Measurements from ENCODE around the gene CFAP92. TPM values are rescaled to one million over a fixed set of nuclear protein-coding genes. Genes with fewer than 3 reads are reported as not detected.

The CFAP92 gene
- total RNA-seq, 1 experiment from 2014 or later = 0.16 TPM

DNA sequence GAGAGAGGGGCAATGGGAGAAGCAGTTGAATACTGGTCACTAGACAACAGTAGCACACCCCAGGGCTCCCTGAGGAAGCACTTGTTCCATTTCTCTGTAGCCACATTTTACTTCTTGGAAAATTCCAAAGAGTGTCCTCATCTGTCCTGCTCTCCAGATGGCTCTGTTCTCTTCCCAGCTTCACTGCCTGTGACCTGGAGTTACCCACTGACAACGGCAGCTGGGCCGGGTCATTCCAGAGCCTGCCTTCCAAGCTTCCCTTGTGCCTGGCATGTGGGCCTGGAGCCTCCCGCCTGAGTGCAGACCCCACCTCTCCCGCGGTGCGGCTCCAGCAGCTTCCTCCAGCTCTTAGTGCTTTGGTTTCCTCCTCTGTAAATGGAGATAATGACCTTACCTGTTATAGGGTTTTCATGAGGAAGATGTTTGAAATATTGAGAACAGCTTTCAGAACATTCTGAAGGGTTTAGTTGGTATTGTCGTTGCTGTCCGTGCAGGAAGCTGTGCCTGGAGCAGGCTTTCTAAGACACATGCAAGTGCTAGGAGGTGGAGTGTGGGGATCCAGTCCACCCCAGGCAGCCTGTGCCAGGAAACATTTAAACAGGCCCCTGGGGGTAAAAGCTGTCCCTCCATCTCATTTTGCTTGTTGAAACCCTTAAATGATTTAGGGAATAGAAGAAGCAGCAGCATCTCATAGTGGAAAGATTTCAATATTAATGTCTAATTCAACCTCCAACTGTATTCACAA is 32.0 kb upstream of the CFAP92 start:
- Mint-ChIP-seq H3K27ac (ENCODE audit: low read depth, unreplicated experiment) (no peak overlapping the region), H3K4me3 (ENCODE audit: unreplicated experiment) (no peak overlapping the region), H3K4me1 (ENCODE audit: insufficient read depth, unreplicated experiment) (no peaks in the 10 kb centered on the region), H3K36me3 (ENCODE audit: insufficient read depth, unreplicated experiment) (no peaks in the 10 kb centered on the region), H3K9me3 (ENCODE audit: unreplicated experiment) (no peaks in the 10 kb centered on the region), H3K27me3 (ENCODE audit: insufficient read depth, unreplicated experiment) (peaks cover 16% of the 10 kb centered on the region)
- no peak for DNase-seq (ENCODE audit: unreplicated experiment)
- TF ChIP-seq, protein P1, sequence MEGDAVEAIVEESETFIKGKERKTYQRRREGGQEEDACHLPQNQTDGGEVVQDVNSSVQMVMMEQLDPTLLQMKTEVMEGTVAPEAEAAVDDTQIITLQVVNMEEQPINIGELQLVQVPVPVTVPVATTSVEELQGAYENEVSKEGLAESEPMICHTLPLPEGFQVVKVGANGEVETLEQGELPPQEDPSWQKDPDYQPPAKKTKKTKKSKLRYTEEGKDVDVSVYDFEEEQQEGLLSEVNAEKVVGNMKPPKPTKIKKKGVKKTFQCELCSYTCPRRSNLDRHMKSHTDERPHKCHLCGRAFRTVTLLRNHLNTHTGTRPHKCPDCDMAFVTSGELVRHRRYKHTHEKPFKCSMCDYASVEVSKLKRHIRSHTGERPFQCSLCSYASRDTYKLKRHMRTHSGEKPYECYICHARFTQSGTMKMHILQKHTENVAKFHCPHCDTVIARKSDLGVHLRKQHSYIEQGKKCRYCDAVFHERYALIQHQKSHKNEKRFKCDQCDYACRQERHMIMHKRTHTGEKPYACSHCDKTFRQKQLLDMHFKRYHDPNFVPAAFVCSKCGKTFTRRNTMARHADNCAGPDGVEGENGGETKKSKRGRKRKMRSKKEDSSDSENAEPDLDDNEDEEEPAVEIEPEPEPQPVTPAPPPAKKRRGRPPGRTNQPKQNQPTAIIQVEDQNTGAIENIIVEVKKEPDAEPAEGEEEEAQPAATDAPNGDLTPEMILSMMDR (IDR thresholded peaks at IDR 0.05; ENCODE audit: unreplicated experiment) = no peak
- BruUV-seq (replicated peaks) = no TSS peak
- intact Hi-C loops (cut with micrococcal nuclease) = loop anchor here (10.0 kb wide), 1 partner anchor 219 kb away; the partner anchor contains the start of gene COPG1
- POLR2A ChIA-PET = interaction anchor here (2.4 kb wide), 1 partner anchor 9 kb away, joined by 6 read pairs; no protein-coding TSS in a partner anchor
- CTCF ChIA-PET = interaction anchor here (0.6 to 1.1 kb wide), 8 partner anchors 10 to 455 kb away, joined by 3 to 11 read pairs (median 4); no protein-coding TSS in a partner anchor

DNA sequence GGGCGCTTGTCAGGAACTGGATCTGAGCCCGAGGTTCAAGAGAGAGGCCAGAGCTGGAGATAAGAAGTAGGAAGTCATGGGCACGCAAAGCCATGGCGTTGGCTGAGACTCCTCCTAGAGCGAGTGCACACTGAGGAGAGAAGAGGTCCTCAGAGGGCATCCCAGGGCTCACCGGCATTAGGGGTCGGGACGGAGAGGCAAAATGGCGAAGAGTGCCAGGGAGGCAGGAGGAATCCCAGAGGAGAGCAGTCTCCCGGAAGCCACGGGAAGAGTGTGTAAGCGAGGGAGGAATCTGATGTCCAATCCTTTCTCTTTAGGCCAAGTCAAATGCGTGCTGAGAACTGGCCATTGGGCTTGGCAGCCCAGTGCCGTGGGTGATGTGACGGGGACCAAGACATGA is 31.2 kb upstream of the CFAP92 start:
- H3K4me3 Mint-ChIP-seq (ENCODE audit: unreplicated experiment) = no peak overlapping the region
- no peaks in the 10 kb centered on the region for H3K9me3 Mint-ChIP-seq (ENCODE audit: unreplicated experiment)
- DNase-seq (ENCODE audit: unreplicated experiment) = no peak
- TF ChIP-seq, protein P1 (IDR thresholded peaks at IDR 0.05; ENCODE audit: unreplicated experiment) = no peak
- ChIA-PET CTCF (interaction anchor here (0.9 to 1.1 kb wide), 2 partner anchors 28 to 55 kb away, joined by 8 to 11 read pairs; no protein-coding TSS in a partner anchor), POLR2A (interaction anchor here (2.4 kb wide), 1 partner anchor 8 kb away, joined by 6 read pairs; no protein-coding TSS in a partner anchor)
- BruUV-seq (replicated peaks) = no TSS peak
- peaks cover 16% of the 10 kb centered on the region for H3K27me3 Mint-ChIP-seq (ENCODE audit: insufficient read depth, unreplicated experiment)
- no peaks in the 10 kb centered on the region for H3K4me1 Mint-ChIP-seq (ENCODE audit: insufficient read depth, unreplicated experiment)
- no peak overlapping the region for H3K27ac Mint-ChIP-seq (ENCODE audit: low read depth, unreplicated experiment)
- H3K36me3 Mint-ChIP-seq (ENCODE audit: insufficient read depth, unreplicated experiment) = no peaks in the 10 kb centered on the region
- intact Hi-C loops (cut with micrococcal nuclease) = loop anchor here (10.0 kb wide), 1 partner anchor 220 kb away; the partner anchor contains the start of gene COPG1

DNA sequence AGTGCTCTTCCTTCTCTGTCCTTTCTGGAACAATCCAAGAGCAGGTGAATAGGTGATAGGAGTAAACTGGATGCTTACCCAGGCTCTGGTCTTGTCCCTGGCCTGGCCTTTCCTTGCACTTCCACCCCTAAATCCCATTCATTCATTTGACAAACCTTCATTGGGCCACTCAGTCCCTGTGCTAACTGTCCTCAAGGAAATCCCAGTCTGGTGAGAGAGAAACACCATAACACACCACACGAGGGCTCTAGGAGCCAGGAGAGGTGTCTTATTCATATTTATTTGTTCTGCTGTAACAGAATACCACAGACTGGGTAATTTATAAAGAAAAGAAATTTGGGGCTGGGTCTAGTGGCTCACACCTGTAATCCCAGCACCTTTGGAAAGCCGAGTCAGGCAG is 30.0 kb upstream of the CFAP92 start:
- H3K4me1 Mint-ChIP-seq (ENCODE audit: insufficient read depth, unreplicated experiment) = no peaks in the 10 kb centered on the region
- intact Hi-C loops (cut with micrococcal nuclease) = loop anchor here (10.0 kb wide), 1 partner anchor 221 kb away; the partner anchor contains the start of gene COPG1
- no peaks in the 10 kb centered on the region for H3K9me3 Mint-ChIP-seq (ENCODE audit: unreplicated experiment)
- peak; percentile 43 for DNase-seq (ENCODE audit: unreplicated experiment)
- POLR2A ChIA-PET = no interaction called here
- peaks cover 16% of the 10 kb centered on the region for H3K27me3 Mint-ChIP-seq (ENCODE audit: insufficient read depth, unreplicated experiment)
- TF ChIP-seq, protein P1 (IDR thresholded peaks at IDR 0.05; ENCODE audit: unreplicated experiment) = no peak
- no TSS peak for BruUV-seq (replicated peaks)
- H3K36me3 Mint-ChIP-seq (ENCODE audit: insufficient read depth, unreplicated experiment) = no peaks in the 10 kb centered on the region
- H3K27ac Mint-ChIP-seq (ENCODE audit: low read depth, unreplicated experiment) = no peak overlapping the region
- CTCF ChIA-PET = interaction anchor here (0.6 to 1.1 kb wide), 4 partner anchors 9 to 55 kb away, joined by 4 to 8 read pairs (median 4); no protein-coding TSS in a partner anchor
- H3K4me3 Mint-ChIP-seq (ENCODE audit: unreplicated experiment) = no peak overlapping the region

DNA sequence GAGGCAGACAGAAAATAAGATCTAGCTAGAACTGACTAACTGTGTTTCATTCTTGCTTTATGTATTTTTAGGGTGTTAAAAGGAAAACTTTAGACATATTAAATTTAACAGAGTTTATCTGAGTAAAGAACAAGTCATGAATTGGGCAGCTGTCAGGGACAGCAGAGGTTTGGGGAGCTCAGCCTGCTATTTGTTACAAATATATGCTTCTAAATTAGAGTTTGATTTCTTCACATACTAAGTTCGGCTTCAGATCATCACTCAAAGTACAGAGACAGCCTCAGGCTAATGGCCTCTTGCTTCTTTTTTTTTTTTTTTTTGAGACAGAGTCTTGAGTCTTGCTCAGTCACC is 29.1 kb upstream of the CFAP92 start:
- Mint-ChIP-seq H3K36me3 (ENCODE audit: insufficient read depth, unreplicated experiment) (no peaks in the 10 kb centered on the region), H3K27me3 (ENCODE audit: insufficient read depth, unreplicated experiment) (peaks cover 16% of the 10 kb centered on the region), H3K9me3 (ENCODE audit: unreplicated experiment) (no peaks in the 10 kb centered on the region), H3K27ac (ENCODE audit: low read depth, unreplicated experiment) (no peak overlapping the region), H3K4me1 (ENCODE audit: insufficient read depth, unreplicated experiment) (no peaks in the 10 kb centered on the region), H3K4me3 (ENCODE audit: unreplicated experiment) (no peak overlapping the region)
- no TSS peak for BruUV-seq (replicated peaks)
- ChIA-PET CTCF (interaction anchor here (0.6 to 2.3 kb wide), 6 partner anchors 8 to 76 kb away, joined by 4 to 11 read pairs (median 5); no protein-coding TSS in a partner anchor), POLR2A (interaction anchor here (0.7 kb wide), 1 partner anchor 8 kb away, joined by 3 read pairs; no protein-coding TSS in a partner anchor)
- no peak for DNase-seq (ENCODE audit: unreplicated experiment)
- intact Hi-C loops (cut with micrococcal nuclease) = loop anchor here (10.0 kb wide), 1 partner anchor 222 kb away; the partner anchor contains the start of gene COPG1
- TF ChIP-seq, protein P1 (IDR thresholded peaks at IDR 0.05; ENCODE audit: unreplicated experiment) = no peak
